WTC11 (cell line): ENCODE data around the gene RDH11. TPM values are rescaled to one million over a fixed set of nuclear protein-coding genes. Genes with fewer than 3 reads are reported as not detected.

Experiments used
- ATAC-seq: fragments of 200-7000 bp; cut with Tn5 transposase; 2 replicates; pipeline ENCODE4 v1.10.0; 2021; ENCODE audit warnings: mild to moderate bottlenecking, moderate library complexity
- CTCF ChIA-PET: fragments of 300-600 bp; sonication (Branson Sonifier 250); formaldehyde crosslinking; loops from one replicate; lab custom pipeline; 2021; ENCODE audit warnings: antibody characterized with exemption; lab: Charles Lee
- POLR2A ChIA-PET: fragments of 350-600 bp; sonication (Branson Sonifier 250); formaldehyde crosslinking; loops from one replicate; lab custom pipeline; 2021; ENCODE audit warnings: antibody characterized with exemption; lab: Charles Lee
- DNase-seq: peaks from one replicate; pipeline ENCODE4 v3.0.0; 2021; ENCODE audit warnings: low spot score
- H3K27ac Mint-ChIP-seq: 2 replicates; pipeline ENCODE4 v1.8.0; 2021; ENCODE audit warnings: mixed read lengths
- H3K27me3 Mint-ChIP-seq: 2 replicates; pipeline ENCODE4 v1.8.0; 2021; ENCODE audit warnings: low read depth, mild to moderate bottlenecking, moderate library complexity, mixed read lengths
- H3K36me3 Mint-ChIP-seq: 2 replicates; pipeline ENCODE4 v1.8.0; 2021; ENCODE audit warnings: mixed read lengths
- H3K4me1 Mint-ChIP-seq: 2 replicates; pipeline ENCODE4 v1.8.0; 2022; ENCODE audit warnings: mixed read lengths
- H3K4me3 Mint-ChIP-seq: 2 replicates; pipeline ENCODE4 v1.8.0; 2021; ENCODE audit warnings: mild to moderate bottlenecking, moderate library complexity, mixed read lengths
- H3K9me3 Mint-ChIP-seq: 2 replicates; pipeline ENCODE4 v1.8.0; 2021; ENCODE audit warnings: mixed read lengths
- ATF2 ChIP-seq: sonication (generic); formaldehyde crosslinking; IDR thresholded peaks from 2 replicates; pipeline ENCODE4 v1.8.1; 2022; ENCODE audit warnings: low read depth, missing genetic modification reagents, borderline replicate concordance
- ATF3 ChIP-seq: sonication (generic); formaldehyde crosslinking; conservative IDR thresholded peaks from 2 replicates; pipeline ENCODE4 v1.8.1; 2022; ENCODE audit warnings: mild to moderate bottlenecking, missing genetic modification reagents
- ETV6 ChIP-seq: sonication (generic); formaldehyde crosslinking; IDR thresholded peaks from 2 replicates; pipeline ENCODE4 v1.8.1; 2022; ENCODE audit warnings: mild to moderate bottlenecking, missing genetic modification reagents
- FOXP1 ChIP-seq: sonication (generic); formaldehyde crosslinking; IDR thresholded peaks from 2 replicates; pipeline ENCODE4 v1.8.0; 2022; ENCODE audit warnings: missing genetic modification reagents, mild to moderate bottlenecking, moderate library complexity, borderline replicate concordance
- HMGXB4 ChIP-seq: sonication (generic); formaldehyde crosslinking; IDR thresholded peaks from 2 replicates; pipeline ENCODE4 v1.8.1; 2023; ENCODE audit warnings: mild to moderate bottlenecking, moderate library complexity, missing genetic modification reagents
- MXD4 ChIP-seq: fragments of 250-450 bp; sonication (Bioruptor Pico); IDR thresholded peaks from 2 replicates; pipeline ENCODE4 v1.8.0; 2021; ENCODE audit warnings: mild to moderate bottlenecking, moderate library complexity, borderline replicate concordance
- NFATC4 ChIP-seq: fragments of 250-450 bp; sonication (Bioruptor Pico); IDR thresholded peaks from 2 replicates; pipeline ENCODE4 v1.9.0; 2021; ENCODE audit warnings: mild to moderate bottlenecking
- NR1H2 ChIP-seq: sonication (generic); formaldehyde crosslinking; IDR thresholded peaks from 2 replicates; pipeline ENCODE4 v1.9.0; 2021; ENCODE audit warnings: mild to moderate bottlenecking, moderate library complexity, missing genetic modification reagents
- PRDM15 ChIP-seq: sonication (generic); formaldehyde crosslinking; IDR thresholded peaks from 2 replicates; pipeline ENCODE4 v1.8.0; 2022; ENCODE audit warnings: missing genetic modification reagents
- SP1 ChIP-seq: sonication (generic); formaldehyde crosslinking; conservative IDR thresholded peaks from 2 replicates; pipeline ENCODE4 v1.8.1; 2022; ENCODE audit warnings: missing genetic modification reagents
- USF2 ChIP-seq: sonication (generic); formaldehyde crosslinking; IDR thresholded peaks from 2 replicates; pipeline ENCODE4 v1.8.1; 2023; ENCODE audit warnings: mild to moderate bottlenecking, missing genetic modification reagents, moderate library complexity
- ZNF121 ChIP-seq: sonication (generic); formaldehyde crosslinking; IDR thresholded peaks from 2 replicates; pipeline ENCODE4 v1.8.0; 2023; ENCODE audit warnings: missing genetic modification reagents
- total RNA-seq: library from RNA; stranded (reverse); gene quantifications from 3 replicates; pipeline ENCODE4 v1.2.3, GENCODE V29; 2021

Gene RDH11
- total RNA-seq, 1 experiment from 2014 or later: 103 TPM

GRCh38 chr14:67643713-67644112, 51.9 kb downstream of the RDH11 start (continued):
- no peak for TF ChIP-seq HMGXB4 (CRISPR knock-in tag)

GRCh38 chr14:67641902-67642749, 53.4 kb downstream of the RDH11 start:
- ATAC-seq (no peak), DNase-seq (no peak)
- Mint-ChIP-seq H3K27ac (no peak overlapping the region), H3K4me3 (no peak overlapping the region), H3K36me3 (peaks cover 8% of the 10 kb centered on the region), H3K9me3 (no peaks in the 10 kb centered on the region), H3K27me3 (no peaks in the 10 kb centered on the region), H3K4me1 (no peaks in the 10 kb centered on the region)
- ChIA-PET POLR2A (no interaction called here), CTCF (interaction anchor here (0.6 to 2.2 kb wide), 3 partner anchors 22 to 82 kb away, joined by 3 to 7 read pairs (median 3); partner anchors contain the start of genes ARG2 and PIGH)
- TF ChIP-seq MXD4 (CRISPR knock-in tag): no peak
- no peak for TF ChIP-seq USF2 (CRISPR knock-in tag)
- no peak for TF ChIP-seq ATF3
- no peak for TF ChIP-seq ETV6 (CRISPR knock-in tag)
- no peak for TF ChIP-seq NR1H2
- no peak for TF ChIP-seq NFATC4 (CRISPR knock-in tag)
- no peak for TF ChIP-seq PRDM15 (CRISPR knock-in tag)
- TF ChIP-seq SP1 (CRISPR knock-in tag): no peak
- TF ChIP-seq ATF2 (CRISPR knock-in tag): no peak

GRCh38 chr14:67641480-67641879, 54.1 kb downstream of the RDH11 start:
- Mint-ChIP-seq H3K36me3 (peaks cover 2% of the 10 kb centered on the region; the same call in 1 of the 2 replicates), H3K27ac (no peak overlapping the region), H3K4me3 (no peak overlapping the region), H3K4me1 (no peaks in the 10 kb centered on the region), H3K27me3 (no peaks in the 10 kb centered on the region), H3K9me3 (no peaks in the 10 kb centered on the region)
- ATAC-seq (no peak), DNase-seq (no peak)
- CTCF ChIA-PET: no interaction called here
- TF ChIP-seq FOXP1 (CRISPR knock-in tag): no peak
- 0 out of 2 replicates have a peak, but pooled peaks have one; percentile 19 for TF ChIP-seq ZNF121 (CRISPR knock-in tag)
- POLR2A ChIA-PET: no interaction called here
